Vagina (tissue), 2 donors: ENCODE data around the gene JAG2.

Experiments used
- POLR2A ChIP-seq, 2 donors: fragments of 450-650 bp; IDR thresholded peaks; one replicate each; pipeline ENCODE4 v1.6.1; 2017; ENCODE audit warnings: antibody characterized with exemption in 2 of 2, mild to moderate bottlenecking in 2 of 2, moderate library complexity in 2 of 2
- POLR2AphosphoS5 ChIP-seq, 2 donors: sonication (generic); formaldehyde crosslinking; IDR thresholded peaks; one replicate each; pipeline ENCODE4 v1.9.0; 2017; ENCODE audit warnings: antibody characterized with exemption in 2 of 2, mild to moderate bottlenecking in 2 of 2, low read depth in 1 of 2; ENCODE audit not compliant: insufficient read depth in 1 of 2
- TF ChIP-seq, protein P1 (sequence below), 3 experiments: fragments of 450-650 bp in 2 of 3; fragments of 200-600 bp in 1 of 3; sonication (generic) in 1 of 3; IDR thresholded peaks; one replicate each; pipeline ENCODE4 v1.5.1; 2017 to 2019; ENCODE audit warnings: antibody characterized with exemption in 3 of 3, mild to moderate bottlenecking in 2 of 3, moderate library complexity in 2 of 3

DNA sequence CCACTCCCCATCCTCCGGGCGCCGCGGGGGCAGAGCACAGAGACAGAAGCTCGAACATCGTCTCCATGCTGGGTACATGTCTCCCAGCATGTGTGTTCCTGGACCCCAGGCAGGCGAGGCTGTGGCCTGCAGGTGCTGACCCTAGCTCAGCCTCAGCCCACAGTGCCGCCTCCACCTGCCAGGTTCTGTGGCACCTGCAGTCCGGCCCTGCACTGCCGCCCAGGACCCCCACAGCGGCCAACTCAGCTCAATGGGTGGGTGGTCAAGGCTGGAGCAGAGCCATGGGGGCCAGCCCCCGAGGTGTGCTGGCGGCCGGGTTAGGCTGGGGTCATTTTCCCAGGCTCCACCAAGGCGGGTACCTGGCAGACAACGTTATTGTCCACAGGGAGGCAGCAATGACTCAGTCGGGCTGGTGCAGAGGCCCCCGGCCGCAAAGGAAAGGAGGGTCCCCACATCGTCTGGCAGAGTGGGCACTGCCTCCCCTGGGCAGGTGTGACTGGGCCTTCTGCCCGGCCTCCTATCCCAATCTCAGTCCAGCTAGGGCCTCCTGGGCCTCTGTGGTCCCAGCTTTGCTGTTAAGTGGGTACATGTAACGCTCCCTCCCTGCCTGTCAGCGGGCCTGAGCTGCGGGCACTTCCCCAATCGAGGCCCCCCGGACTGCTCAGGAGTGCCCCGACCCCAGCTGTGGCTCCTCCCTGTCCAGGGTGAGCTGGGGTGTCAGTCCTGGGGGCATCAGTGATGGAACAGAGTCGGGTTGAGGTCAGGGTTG, 32.8 kb upstream of the JAG2 start:
- TF ChIP-seq, protein P1, sequence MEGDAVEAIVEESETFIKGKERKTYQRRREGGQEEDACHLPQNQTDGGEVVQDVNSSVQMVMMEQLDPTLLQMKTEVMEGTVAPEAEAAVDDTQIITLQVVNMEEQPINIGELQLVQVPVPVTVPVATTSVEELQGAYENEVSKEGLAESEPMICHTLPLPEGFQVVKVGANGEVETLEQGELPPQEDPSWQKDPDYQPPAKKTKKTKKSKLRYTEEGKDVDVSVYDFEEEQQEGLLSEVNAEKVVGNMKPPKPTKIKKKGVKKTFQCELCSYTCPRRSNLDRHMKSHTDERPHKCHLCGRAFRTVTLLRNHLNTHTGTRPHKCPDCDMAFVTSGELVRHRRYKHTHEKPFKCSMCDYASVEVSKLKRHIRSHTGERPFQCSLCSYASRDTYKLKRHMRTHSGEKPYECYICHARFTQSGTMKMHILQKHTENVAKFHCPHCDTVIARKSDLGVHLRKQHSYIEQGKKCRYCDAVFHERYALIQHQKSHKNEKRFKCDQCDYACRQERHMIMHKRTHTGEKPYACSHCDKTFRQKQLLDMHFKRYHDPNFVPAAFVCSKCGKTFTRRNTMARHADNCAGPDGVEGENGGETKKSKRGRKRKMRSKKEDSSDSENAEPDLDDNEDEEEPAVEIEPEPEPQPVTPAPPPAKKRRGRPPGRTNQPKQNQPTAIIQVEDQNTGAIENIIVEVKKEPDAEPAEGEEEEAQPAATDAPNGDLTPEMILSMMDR (IDR thresholded peaks at IDR 0.05), result no peak
- TF ChIP-seq POLR2AphosphoS5 (IDR thresholded peaks at IDR 0.05; ENCODE audit: insufficient read depth in 1 of 2, low read depth in 1 of 2), result no peak
- no peak for TF ChIP-seq POLR2A (IDR thresholded peaks at IDR 0.05)
